CD4-positive, alpha-beta T cell treated with Interferon alpha-2 for 1 hour (primary cell): ENCODE data around the gene RPL28.
"Not testable (repeated sequence)": the region's sequence is repeated elsewhere in the genome, so short reads cannot be mapped to it uniquely, and the experiment has no call there.

Experiments used
- DNase-seq, 2 donors: peaks; one replicate each; pipeline ENCODE4 v3.0.0-alpha.2; 2020 to 2022

RPL28 gene

DNA sequence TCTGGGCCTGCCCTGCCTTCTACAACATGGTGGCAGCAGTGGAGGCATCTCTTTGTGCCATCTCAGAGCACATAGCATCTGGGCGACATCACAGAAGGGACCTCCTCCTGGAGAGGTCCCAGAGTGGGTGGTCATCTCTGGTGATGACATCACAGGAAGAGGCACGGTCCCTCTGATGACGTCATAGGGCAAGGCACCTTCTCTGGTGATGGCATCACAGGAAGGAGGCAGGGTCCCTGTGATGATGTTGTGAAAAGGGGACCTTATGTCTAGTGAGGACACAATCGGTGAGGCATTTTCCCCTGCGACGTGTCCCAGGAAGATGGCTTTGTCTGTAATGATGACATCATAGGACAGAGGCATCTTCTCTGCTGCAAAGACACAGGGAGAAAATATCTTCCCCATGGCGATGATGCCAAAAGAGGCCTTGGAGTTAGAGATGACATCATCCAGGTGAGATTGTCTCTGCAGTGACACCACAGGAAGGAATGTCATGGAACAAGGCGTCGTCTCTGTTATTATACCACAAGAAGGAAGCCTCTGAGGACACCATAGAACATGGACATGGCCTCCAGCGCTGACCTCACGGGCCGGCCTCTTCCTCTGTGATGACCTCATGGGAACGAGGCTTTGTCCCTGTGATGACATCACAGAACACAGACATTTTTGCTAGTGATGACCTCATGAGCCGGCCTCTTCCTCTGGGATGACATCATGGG is 46.7 kb downstream of the RPL28 start:
- DNase-seq = no peak

DNA sequence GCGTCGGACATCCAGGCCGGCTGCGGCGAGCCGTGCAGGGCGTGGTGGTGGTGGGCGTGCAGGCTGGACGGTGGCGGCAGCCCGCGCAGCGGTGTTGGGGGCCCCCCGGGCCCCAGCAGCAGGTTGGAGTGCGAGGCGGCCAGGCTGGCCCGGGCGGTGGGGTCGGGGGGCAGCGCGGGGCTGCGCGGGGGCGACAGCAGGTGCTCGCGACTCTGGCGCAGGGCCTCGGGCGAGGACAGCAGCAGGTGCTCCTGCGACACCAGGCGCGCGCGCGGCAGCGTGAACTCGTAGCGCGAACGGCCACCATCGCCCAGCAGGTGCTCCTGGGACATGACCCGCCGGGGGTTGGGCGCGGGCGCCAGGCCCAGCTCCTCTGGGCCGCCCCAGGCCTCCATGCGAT is 47.6 kb downstream of the RPL28 start:
- DNase-seq = no peak

DNA sequence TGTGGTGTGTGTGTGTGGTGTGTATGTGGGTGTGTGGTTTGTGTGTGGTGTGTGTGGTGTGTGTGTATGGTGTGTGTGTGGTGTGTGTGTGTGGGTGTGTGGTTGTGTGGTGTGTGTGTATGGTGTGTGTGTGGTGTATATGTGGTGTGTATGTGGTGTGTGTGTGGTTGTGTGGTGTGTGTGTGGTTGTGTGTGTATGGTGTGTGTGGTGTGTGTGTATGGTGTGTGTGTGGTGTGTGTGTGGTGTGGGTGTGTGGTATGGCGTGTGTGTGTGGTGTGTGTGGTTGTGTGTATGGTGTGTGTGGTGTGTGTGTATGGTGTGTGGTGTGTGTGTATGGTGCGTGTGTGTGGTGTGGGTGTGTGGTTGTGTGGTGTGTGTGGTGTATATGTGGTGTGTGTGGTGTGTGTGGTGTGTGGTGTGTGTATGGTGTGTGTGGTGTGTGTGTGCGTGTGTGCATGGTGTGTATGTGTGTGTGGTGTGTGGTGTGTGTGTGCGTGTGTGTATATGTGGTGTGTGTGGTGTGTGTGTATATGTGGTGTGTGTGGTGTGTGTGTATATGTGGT is 48.7 kb downstream of the RPL28 start:
- no peak for DNase-seq

GRCh38 chr19:55435020-55435419 is 49.3 kb downstream of the RPL28 start:
- no peak for DNase-seq

DNA sequence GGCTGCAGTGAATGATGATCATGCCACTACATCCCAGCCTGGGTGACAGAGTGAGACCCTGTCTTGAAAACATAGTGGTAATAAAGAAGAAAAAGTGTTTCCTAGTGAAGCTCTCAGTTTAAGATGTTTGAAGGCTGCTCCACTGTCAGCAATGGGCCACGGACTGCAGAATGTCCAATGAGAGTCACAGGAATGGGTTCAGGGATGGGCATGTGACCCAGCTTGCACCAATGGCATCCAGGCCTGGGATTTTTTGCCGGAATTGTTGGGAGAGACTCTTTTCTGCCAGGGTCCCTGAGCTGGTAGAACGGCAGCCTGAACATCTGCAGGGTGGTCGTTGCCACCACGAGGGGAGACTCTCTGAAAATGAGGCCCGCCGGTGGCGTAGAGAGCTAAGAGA is 51.1 kb downstream of the RPL28 start:
- DNase-seq = no peak

DNA sequence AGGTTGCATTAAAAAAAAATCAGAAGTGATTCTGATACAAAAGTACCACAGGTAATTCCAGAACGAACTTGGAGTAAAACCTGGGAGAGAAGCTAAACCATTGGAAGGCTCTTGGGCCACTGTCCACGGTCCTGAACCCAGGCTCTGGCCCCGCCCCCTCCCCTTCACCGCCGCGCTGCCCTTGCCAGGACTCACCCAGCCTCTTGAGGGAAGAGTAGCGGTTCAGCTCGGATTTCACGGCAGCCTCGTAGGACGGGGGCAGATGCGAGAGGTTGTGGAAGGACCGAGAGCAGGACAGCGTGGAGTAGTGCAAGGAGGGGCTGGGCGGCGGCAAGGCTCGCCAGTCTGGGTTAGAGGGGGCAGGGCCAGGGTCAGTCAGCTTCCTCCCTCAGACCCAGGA is 51.7 kb downstream of the RPL28 start:
- DNase-seq = no peak

GRCh38 chr19:55439052-55439451 is 53.3 kb downstream of the RPL28 start:
- DNase-seq = no peak

GRCh38 chr19:55440411-55441105 is 54.8 kb downstream of the RPL28 start:
- no peak for DNase-seq

DNA sequence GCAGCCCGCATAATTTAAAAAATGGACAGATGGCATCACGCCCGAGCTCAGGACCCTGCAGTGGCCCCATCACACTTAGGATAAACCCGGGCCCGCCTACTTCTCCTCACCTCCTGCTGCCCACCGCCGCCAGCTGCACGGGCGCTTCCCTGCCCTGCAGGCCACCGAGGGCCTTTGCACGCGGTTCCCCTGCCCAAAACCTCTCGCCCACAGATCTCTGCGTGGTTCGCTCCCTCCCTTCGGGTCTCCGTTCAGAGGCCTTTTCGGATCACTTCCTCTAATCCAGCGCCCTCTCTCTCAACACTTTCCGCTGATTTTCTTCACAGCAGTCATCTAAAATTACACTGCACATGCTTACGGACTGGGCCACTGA is 55.6 kb downstream of the RPL28 start:
- DNase-seq = no peak

DNA sequence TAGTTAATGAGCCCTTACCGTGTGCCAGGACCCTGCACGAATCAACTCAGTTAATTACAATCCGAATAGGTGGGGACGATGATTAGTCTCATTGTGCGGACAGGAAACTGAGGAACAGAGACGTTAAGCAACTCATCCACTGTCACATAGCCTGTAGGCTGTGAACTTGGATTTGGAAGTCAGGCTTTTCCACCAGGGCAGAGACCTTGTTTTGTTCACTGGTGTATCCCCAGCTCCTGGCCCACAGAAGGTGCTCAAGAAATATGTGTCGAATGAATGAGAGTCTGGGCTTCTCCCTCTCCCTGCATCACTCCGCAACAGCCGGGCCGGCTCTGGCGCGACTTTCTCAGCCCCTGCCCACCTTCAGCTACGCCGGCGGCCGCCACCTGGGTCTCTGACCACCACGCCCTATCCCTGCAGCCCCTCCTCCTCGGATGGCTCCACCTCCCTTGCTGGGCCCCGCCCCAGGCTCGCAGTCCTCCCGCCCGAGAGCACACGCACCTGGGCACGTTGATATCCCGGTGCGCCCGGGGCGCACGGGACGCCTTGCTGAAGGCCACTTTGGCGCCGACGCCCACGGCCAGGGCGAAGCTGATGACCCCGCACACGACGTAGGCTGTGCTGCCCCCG is 56.1 kb downstream of the RPL28 start:
- no peak for DNase-seq

GRCh38 chr19:55442372-55442961 is 56.7 kb downstream of the RPL28 start:
- DNase-seq = no peak

DNA sequence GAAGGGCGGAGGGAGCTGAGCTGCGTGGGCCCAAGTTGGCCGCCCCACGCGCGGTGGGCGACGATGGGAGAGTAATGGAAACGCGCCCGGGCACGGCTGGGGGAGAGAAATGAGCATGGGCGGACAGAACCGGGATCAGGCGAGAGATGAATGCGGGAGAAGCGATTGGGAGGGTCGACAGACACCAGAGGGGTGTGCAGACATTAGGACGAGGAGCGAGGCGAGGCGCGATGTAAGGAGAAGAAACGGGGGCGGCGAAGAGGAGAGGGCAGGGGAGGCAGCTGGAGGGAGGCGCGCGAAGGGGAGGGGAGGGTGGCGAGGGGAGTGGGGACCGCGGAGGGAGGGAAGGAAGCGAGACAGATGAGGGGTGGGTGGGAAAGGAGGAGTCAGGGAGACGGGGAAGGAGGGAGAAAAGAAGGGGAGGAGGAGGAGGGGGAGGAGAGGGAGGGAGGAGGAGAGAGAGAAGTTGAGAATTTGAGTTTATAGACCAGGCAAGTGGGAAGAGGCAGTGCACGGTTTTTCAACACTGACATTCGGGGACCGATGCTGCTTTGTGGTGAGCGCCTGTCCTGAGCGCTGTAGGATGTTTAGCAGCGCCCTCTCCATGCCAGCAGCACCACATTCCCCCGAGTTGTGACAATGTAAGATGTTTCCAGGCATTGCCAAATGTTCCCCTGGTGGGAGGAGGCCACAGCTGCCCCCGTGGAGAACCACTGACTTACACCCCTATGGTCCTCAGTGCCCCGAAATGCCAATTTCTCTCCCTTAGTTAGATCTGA is 57.5 kb downstream of the RPL28 start, which contains the start of gene SHISA7:
Gene SHISA7 (minus strand): TSS at position 256 of the 779 bp plus-strand sequence. CDS start 437 bp downstream, outside the sequence.
- no peak for DNase-seq

- no peak for DNase-seq
Measured at GRCh38 chr19:55443824-55444480, 58.2 kb downstream of the RPL28 start.

- no peak for DNase-seq
Measured at GRCh38 chr19:55444646-55445045, 58.9 kb downstream of the RPL28 start.

- no peak for DNase-seq
Measured at GRCh38 chr19:55446060-55446459, 60.3 kb downstream of the RPL28 start.

DNA sequence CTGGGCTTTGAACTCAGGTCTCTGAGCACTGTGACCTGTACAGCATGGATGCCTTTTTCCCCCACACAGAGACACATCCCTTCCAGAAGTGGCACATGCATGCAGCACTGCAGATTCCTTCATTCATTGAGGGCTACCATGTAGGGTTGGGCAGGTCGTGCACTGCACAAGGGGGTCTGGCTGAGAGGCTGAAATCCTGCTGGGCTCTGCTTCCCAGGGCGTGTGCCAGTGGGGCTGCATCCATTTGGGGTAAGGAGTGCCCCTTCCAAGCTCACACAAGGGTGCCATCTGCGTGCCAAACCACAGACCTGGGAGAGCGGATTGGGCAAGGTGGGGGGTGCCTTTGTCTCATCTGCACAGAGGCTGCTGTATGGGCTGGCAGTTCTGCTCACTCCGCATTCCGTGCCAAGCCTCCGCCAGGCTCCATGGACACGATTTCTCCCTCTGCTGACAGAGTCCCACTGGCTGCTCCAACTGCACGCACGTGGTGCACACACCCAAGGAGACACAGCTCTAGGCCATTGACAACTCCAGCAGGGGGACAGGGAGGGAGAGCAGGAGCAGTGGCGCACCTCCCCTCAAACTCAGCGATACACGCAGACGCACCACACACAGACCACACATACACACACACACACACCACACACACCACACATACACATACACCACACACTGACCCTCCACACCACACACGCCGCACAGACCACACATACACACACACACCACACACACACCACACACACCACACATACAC is 61.9 kb downstream of the RPL28 start:
- no peak for DNase-seq

DNA sequence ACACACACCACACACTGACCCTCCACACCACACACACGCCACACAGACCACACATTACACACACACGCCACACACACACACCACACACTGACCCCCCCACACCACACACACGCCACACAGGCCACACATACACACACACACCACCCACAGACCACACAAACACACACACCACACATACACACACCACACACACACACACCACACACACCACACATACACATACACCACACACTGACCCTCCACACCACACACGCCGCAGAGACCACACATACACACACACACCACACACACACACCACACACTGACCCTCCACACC is 62.4 kb downstream of the RPL28 start:
- DNase-seq = not testable (repeated sequence)

DNA sequence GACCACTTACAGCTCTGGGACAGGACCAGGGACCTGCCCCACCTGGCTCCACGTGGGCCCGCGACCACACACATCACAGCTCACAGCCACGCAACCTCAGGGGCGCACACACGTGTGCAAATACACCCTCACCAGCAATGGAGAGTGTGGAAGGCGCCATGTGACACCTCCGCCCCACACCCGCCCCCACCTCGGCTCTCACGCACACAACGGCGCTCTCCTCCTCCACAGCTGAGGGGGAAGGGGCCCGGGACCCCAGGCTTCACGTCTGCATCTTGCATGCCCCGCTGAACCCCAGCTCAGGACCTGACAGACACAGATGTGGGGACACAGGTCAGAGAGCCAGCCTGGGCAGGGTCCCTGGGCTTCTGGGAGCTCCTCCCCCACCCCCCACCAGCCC is 63.7 kb downstream of the RPL28 start:
- DNase-seq = no peak

DNA sequence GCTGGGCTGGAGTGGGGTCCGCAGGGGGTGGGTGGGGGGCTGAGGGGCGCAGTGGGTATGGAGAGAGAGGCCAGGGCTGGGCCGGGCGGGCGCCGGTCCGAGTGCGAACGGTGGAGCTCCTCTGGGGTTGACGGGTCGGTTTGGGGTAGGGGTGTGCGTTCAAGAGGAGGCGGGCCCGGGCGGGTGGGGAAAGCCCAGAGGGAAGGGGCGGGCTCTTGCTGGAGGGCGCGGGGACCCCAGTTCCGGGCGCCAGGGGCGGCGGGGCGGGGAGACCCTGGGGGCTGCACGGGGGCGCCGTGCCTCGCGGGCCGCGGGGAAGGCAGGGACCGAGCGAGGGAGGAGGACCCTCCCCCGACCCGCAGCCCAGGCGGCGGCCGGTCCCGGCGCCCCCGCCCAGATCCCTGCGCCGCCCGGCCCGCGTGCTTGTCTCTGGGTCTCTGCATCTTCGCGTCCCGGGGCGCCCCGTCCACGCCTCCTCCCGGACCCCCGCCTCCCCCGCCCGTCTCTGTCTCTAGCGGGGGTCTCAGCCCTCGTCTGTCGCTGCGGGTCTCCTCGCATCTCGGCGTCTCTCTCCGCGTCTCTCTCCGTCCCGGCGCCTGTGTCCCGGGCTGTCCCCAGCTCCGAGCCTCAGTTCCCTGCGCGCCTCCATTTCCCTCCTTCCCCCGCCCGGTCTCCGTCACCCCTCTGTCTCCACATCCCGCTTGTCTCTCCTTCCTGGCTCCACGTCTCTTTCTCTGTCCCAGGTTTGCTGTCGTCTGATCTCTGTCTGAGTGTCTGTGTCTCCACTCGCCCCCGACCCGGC is 65.6 kb downstream of the RPL28 start:
- no peak for DNase-seq

DNA sequence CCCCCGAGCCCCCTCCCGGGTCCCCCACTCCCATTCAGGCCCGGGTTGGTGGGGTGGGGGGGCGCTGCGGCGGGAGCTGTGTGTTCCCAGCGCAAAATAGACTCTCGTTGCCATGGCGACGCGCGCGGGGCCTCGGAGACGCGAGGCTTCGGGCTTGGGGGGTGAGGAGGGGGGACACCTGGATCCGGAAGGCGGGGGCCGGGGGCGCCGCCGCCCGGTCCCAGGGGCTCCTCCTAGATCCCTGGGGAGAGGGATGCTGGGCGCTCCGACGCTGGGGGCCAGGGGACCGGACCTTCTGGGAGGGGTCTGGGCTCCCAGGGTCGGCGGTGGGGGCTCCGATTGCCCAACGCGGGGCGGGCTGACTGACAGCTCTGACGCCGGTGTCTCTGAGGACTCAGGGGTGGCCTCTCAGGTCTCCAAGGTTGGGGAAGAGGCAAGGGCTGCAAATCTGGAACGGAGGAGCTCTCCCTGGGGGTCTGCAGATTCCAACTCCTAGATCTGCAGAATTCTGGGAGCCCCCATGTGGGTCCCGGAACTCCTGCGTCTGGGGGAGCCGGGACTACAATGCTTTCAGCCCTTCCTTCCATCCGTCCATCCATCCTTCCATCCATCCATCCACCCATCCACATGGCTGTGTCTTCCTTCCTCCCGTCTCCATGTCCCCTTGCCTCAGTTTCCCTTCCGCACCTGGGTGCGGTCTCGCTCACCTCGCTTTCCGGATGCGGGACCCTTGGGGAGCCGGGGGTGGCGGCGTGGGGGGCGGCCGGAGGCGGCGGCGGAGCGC is 66.4 kb downstream of the RPL28 start:
- peak; percentile 43 to 47 for DNase-seq
